Right cardiac atrium (tissue), 5 donors: ENCODE results near the gene NPL. TPM values are rescaled to one million over a fixed set of nuclear protein-coding genes. Genes with fewer than 3 reads are reported as not detected.

ENCODE experiments used
- ATAC-seq, 2 donors: fragments of 200-7000 bp; cut with Tn5 transposase; one replicate each; pipeline versions ENCODE4 v1.8.0 to v1.9.1; 2020; ENCODE audit warnings: moderate library complexity in 2 of 2, mild to moderate bottlenecking in 1 of 2
- DNase-seq, 3 donors: peaks; one replicate each; pipeline ENCODE4 v3.0.0-alpha.2; 2020
- H3K27ac ChIP-seq: one replicate; pipeline ENCODE4 v1.5.1; 2013; ENCODE audit warnings: mild to moderate bottlenecking, low read length, control low read depth, moderate library complexity
- H3K27me3 ChIP-seq: one replicate; pipeline ENCODE4 v1.6.1; 2013; ENCODE audit not compliant: control insufficient read depth, insufficient read depth
- H3K4me1 ChIP-seq: one replicate; pipeline ENCODE4 v1.6.1; 2013; ENCODE audit warnings: low read length; ENCODE audit not compliant: control insufficient read depth, insufficient read depth
- H3K4me3 ChIP-seq: one replicate; pipeline ENCODE4 v1.5.1; 2013; ENCODE audit warnings: low read length, control low read depth
- H3K9me3 ChIP-seq: one replicate; pipeline ENCODE4 v1.6.1; 2013; ENCODE audit warnings: low read length; ENCODE audit not compliant: control insufficient read depth
- WGBS: extraction: QIAGEN DNeasy Blood & Tissue Kit; methylation state at CpG from one replicate; pipeline ENCODE4 v1.1.7; 2013; 5-methylcytosine and 5-hydroxymethylcytosine counted together
- intact Hi-C, 4 donors: fragments of 100-400 bp; cut with DNase I; formaldehyde crosslinking; loops; one replicate each; pipeline versions ENCODE4 v1.11.0 to v1.14.0; 2022 to 2023
- long read RNA-seq, 4 donors: library from polyadenylated mRNA; unstranded; transcript quantifications; one replicate each; pipeline ENCODE4 v2.0.0, GENCODE V29; 2020 to 2021
- polyA plus RNA-seq: library from polyadenylated mRNA; stranded (reverse); fragments of 200-250 nt; gene quantifications from one replicate; pipeline ENCODE4 v1.2.3, GENCODE V29; 2013
- total RNA-seq, 4 donors: library from RNA; stranded (reverse); fragmentation: NEBNext Ultra II Directional; extraction: Animal tissue kit (Norgen Biotek cat#: 25700); gene quantifications; one replicate each; pipeline ENCODE4 v1.2.1, GENCODE V29; 2021
- donor health status: healthy with polysubstance abuse.
- donor health status: DM: no; HTN: yes; CAD: no.
- donor health status: DM: no; HTN: no; CAD: no.
- donor health status: DM: no; HTN: yes; CAD: no; lungs with severe emphysema.
- donor health status: DM: yes; HTN: yes; CAD: no.

Gene NPL
- 1 to 10 TPM; 5.8 to 9.6 (median 9.4) TPM for total RNA-seq
- 3.2 TPM for polyA plus RNA-seq
- long read RNA-seq, donor 1, partial matches to known transcripts, result 0 of 11 reads
- long read RNA-seq, donor 1, other reads (novel, unspliced or antisense), result 7 of 11 reads
- long read RNA-seq, donor 2, partial matches to known transcripts, result 0 of 8 reads
- long read RNA-seq, donor 2, other reads (novel, unspliced or antisense), result 8 of 8 reads
- long read RNA-seq, donor 3, partial matches to known transcripts, result 0 of 20 reads
- long read RNA-seq, donor 3, other reads (novel, unspliced or antisense), result 18 of 20 reads
- long read RNA-seq, donor 4, partial matches to known transcripts, result 0 of 4 reads
- long read RNA-seq, donor 4, other reads (novel, unspliced or antisense), result 3 of 4 reads

DNA sequence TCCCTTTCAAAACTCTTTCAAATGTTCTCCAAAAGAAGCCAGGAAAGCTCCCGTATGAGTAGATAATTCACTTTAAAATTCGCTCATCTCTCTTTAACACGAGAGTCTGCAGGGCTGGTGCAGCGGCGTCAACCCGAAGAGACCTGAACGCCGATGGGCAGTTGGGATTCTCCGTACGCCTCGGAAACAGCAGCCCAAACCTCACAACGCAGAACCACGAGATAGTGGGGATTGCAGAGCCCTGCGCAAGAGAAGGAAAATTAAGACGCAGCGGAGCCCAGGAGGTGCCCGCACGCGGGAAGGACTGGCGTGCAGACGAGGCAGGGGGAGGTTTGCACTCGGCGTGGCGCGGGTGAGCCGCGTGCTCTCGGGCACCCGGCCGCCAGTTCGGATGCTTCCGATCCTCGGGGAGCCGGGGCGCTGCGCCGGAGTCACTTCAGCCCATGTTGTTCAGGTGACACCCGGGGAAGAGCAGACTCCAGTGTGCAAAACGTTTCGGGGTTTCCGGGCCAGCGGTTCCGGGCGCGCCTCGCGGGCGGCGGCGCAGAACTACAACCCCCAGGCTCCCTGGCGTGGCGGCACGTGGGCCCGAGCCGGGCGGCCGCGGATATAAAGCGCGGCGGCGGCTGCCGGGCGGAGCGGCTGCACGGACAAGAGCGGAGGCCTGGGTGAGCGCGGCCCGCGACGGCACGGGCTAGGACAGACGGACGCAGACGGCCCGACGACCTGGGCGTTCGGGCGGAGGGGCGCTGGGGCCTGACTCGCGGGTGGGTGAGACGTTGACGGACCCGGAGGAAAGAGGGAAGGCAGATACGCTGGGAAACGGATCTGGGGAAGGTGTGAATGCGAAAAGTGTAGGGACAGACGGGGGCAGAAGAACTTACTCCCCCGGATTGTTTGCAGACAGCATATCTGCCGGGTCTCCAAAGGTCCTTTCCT lies at the start of gene NPL:
Gene NPL, plus strand, starts transcription at position 636 of the 939 bp plus-strand sequence. CDS start 4,599 bp downstream, outside the sequence.
- ATAC-seq, result peak; percentile 98
- DNase-seq, result peak; percentile 85 to 95 (median 94)
- Histone ChIP-seq H3K27ac (no peak within 1 kb of the TSS), H3K4me3 (peak within 1 kb of the TSS; percentile 51), H3K4me1 (no peaks in the 10 kb centered on the region), H3K9me3 (no peaks in the 10 kb centered on the region), H3K27me3 (no peaks in the 10 kb centered on the region)
- under 1% methylated on average over 93 of the region's 93 CpGs for WGBS
- intact Hi-C loops, result loop anchor here in 2 of 4 donors (10.0 kb wide), 2 partner anchors 345 to 705 kb away; no protein-coding TSS in a partner anchor

- ATAC-seq, result no peak
- WGBS, result 100% methylated on average over 1 of the region's 1 CpG
- no peaks in the 10 kb centered on the region for H3K27me3 ChIP-seq
- H3K27ac ChIP-seq, result no peak overlapping the region
- H3K4me1 ChIP-seq, result no peaks in the 10 kb centered on the region
- no peak for DNase-seq
- intact Hi-C loops, result no loop called here
- peaks cover 3% of the 10 kb centered on the region for H3K9me3 ChIP-seq
- H3K4me3 ChIP-seq, result no peak overlapping the region
These were observed 49.5 kb upstream of the NPL start for GRCh38 chr1:182740120-182740519.

DNA sequence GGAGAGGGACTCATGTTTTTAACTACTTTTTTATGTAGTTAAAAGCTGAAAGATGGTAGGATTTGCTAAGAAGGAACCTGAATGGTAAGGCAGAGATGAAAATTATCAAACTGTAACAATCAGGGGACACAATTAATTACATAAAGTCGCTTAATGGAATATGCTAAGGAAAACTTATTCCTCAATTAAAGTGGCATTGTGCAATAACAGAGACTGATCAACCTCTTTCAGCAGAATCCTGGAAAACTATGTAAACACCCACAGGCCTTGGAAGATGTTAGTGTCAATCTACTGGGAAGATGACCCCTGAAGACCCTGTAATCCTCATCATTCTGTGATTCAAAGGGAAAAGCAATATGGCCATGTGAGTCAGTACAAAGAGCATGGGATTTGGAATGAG lies 46.8 kb upstream of the NPL start:
- intact Hi-C loops, result no loop called here

GRCh38 chr1:182752077-182752988 lies 37.2 kb upstream of the NPL start:
- ATAC-seq (no peak), DNase-seq (no peak)
- intact Hi-C loops, result no loop called here
- no peaks in the 10 kb centered on the region for H3K9me3 ChIP-seq
- 41% methylated on average over 14 of the region's 14 CpGs for WGBS
- H3K4me3 ChIP-seq, result no peak overlapping the region
- no peaks in the 10 kb centered on the region for H3K27me3 ChIP-seq
- H3K27ac ChIP-seq, result no peak overlapping the region
- peaks cover 5% of the 10 kb centered on the region for H3K4me1 ChIP-seq

More for the DNA sequence above, 46.8 kb upstream of the NPL start:
- H3K4me1 ChIP-seq, result no peaks in the 10 kb centered on the region
- H3K4me3 ChIP-seq, result no peak overlapping the region
- DNase-seq (no peak), ATAC-seq (no peak)
- H3K27ac ChIP-seq, result no peak overlapping the region
- H3K27me3 ChIP-seq, result no peaks in the 10 kb centered on the region
- no peaks in the 10 kb centered on the region for H3K9me3 ChIP-seq
- WGBS, result 100% methylated on average over 1 of the region's 1 CpG

DNA sequence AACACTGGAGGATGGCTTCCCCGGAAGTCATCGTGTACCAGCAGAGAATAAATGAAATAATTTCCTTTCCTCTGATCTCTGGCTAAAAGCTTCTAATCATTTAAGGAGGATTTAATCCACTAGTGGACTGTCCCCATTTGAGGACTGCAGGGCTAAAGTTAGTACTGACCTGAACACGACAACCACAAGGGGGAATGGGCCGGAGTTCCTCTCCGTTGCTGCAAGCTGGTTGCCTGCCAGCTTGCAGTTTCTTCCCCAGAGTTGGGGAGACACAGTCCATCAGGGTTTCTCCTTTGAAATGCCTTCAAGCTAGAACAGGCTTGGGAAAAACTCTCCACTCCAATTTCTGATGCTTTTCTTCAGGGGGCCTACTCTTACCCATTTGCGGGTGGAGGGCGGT lies 35.5 kb upstream of the NPL start:
- Histone ChIP-seq H3K4me1 (peaks cover 5% of the 10 kb centered on the region), H3K4me3 (no peak overlapping the region), H3K27ac (no peak overlapping the region), H3K9me3 (no peaks in the 10 kb centered on the region), H3K27me3 (no peaks in the 10 kb centered on the region)
- intact Hi-C loops, result no loop called here
- ATAC-seq (no peak), DNase-seq (no peak)
- 73% methylated on average over 7 of the region's 7 CpGs for WGBS

DNA sequence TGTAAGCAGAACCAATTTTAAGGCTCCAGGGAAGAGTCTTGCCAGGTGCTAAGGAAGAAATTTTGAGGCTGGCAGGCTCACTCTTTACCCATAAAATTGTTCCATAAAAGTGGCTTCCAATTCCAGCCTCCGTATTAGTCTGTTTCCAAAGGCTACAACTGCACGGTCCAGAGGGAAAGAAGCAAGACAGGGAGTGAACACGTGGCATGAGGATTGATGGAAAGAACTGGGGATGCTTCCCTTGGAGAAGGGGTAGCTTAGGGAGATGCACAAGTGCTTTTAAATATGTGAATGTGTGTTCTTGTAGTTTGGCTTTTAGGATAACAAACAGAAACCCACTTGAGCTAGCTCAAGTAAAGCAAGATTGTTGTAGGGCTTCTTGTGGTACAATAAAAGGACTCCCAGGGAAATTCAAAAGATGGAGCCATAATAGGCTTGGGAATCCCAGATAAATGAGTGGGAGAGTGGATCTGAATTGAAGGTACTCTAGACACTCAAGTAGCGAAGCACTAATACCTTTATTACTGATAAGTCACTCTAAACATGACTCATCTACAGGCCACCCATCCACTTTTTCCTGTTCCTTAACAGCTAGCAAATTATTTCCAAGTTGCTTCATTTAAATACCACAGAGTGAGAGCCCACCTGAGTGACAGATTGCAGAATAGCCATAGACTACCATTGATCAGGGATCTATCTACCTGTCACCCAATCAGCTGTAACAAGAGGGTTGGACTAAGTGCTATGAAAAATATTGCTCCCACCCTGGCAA lies 34.8 kb upstream of the NPL start:
- Histone ChIP-seq H3K4me3 (no peak overlapping the region), H3K4me1 (peaks cover 5% of the 10 kb centered on the region), H3K9me3 (no peaks in the 10 kb centered on the region), H3K27ac (no peak overlapping the region), H3K27me3 (no peaks in the 10 kb centered on the region)
- DNase-seq, result no peak
- WGBS, result 80% methylated on average over 4 of the region's 4 CpGs
- ATAC-seq, result no peak
- intact Hi-C loops, result no loop called here

- Histone ChIP-seq H3K4me3 (no peak overlapping the region), H3K4me1 (peaks cover 5% of the 10 kb centered on the region), H3K27ac (no peak overlapping the region), H3K27me3 (no peaks in the 10 kb centered on the region), H3K9me3 (no peaks in the 10 kb centered on the region)
- DNase-seq (no peak), ATAC-seq (no peak)
- intact Hi-C loops, result no loop called here
These were observed 33.9 kb upstream of the NPL start for GRCh38 chr1:182755632-182756031.

- Histone ChIP-seq H3K4me3 (no peak overlapping the region), H3K27me3 (no peaks in the 10 kb centered on the region), H3K27ac (no peak overlapping the region), H3K4me1 (peaks cover 5% of the 10 kb centered on the region), H3K9me3 (no peaks in the 10 kb centered on the region)
- intact Hi-C loops, result no loop called here
- ATAC-seq, result no peak
- no peak for DNase-seq
These were observed 33.1 kb upstream of the NPL start for GRCh38 chr1:182756423-182756822.

DNA sequence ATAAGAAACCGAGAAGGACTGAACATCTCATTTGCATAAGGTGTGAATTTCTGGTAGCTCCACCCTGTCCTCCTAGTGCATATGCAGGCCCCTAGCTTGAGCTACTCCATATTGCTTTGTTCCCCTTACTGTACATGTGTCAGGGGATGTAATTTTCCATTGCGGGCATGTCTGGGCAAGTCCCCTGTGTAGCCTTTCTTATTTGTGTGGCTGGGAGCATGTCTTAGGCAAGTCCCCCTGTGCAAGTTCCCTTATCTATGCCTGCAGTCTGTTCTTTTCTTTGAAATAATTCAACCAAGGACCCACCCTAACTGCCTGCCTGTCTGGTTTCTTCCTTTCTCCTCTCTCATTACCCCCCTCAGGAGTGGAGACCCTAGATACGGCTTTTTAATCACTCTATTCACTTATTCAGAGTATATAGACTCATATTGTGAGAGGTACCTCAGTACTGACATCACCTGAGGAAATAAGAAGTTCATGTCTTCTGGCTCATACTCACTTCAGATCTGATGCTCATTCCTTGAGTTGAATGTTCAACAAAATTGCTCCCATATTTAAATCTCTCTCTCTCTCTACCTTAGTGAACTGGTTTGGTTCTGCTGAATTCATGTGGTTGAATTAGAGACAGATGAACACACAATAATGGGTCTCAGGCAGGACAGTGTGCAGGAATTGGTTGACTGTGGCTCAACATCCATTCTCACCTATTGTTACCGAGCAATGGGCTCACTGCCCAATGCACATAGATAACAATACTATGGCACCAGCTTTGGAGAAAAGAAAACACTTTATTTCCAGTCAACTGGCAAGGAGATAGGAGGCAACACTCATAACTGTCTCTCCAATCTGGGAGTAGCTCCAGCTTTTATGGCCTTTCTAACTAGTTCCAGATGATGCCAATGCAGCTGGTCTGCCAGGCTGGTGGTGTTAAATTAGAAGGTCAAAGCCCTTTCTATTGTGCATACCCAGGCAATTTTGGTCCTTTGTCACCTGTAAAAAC lies 27.9 kb upstream of the NPL start:
- intact Hi-C loops, result no loop called here
- DNase-seq (no peak), ATAC-seq (no peak)
- WGBS, result 84% methylated on average over 4 of the region's 4 CpGs
- no peaks in the 10 kb centered on the region for H3K4me1 ChIP-seq
- no peak overlapping the region for H3K4me3 ChIP-seq
- no peaks in the 10 kb centered on the region for H3K27me3 ChIP-seq
- H3K9me3 ChIP-seq, result no peaks in the 10 kb centered on the region
- H3K27ac ChIP-seq, result no peak overlapping the region
